HCT116 (cell line): Measurements from ENCODE around the gene MORN4. TPM values are rescaled to one million over a fixed set of nuclear protein-coding genes. Genes with fewer than 3 reads are reported as not detected.

Experiments used
- ATAC-seq: fragments of 200-7000 bp; cut with Tn5 transposase; 2 replicates; pipeline ENCODE4 v1.9.1; 2020; ENCODE audit warnings: mild to moderate bottlenecking, moderate library complexity
- BruUV-seq: library from RNA; stranded (reverse); fragments of 400-500 nt; replicated peaks from 2 replicates; lab custom pipeline; 2021; lab: Mats Ljungman, UMichigan
- CTCF ChIA-PET: fragments of 300-600 bp; sonication (Branson Sonifier 250); formaldehyde crosslinking; loops from one replicate; lab custom pipeline; 2021; ENCODE audit warnings: antibody characterized with exemption; lab: Charles Lee
- POLR2A ChIA-PET: fragments of 300-600, 350-600 bp; sonication (Branson Sonifier 250); formaldehyde crosslinking; loops from one replicate; lab custom pipeline; 2021; ENCODE audit warnings: antibody characterized with exemption; lab: Charles Lee
- RAD21 ChIA-PET, 2 experiments: fragments of 300-600 bp; sonication (Branson Sonifier 250); formaldehyde crosslinking; loops; one replicate each; lab custom pipeline; 2023; ENCODE audit warnings: low total read pairs in 2 of 2; ENCODE audit not compliant: uncharacterized antibody in 2 of 2, unreplicated experiment in 2 of 2, low non-redundant PET in 1 of 2; lab: Charles Lee
- DNase-seq: peaks from one replicate; pipeline ENCODE4 v3.0.0-alpha.2; 2010; ENCODE audit warnings: low read depth, low spot score
- H2AFZ ChIP-seq: fragments of 200-600 bp; shearing (Covaris generic), sonication (generic); 2 replicates; pipeline ENCODE4 v1.6.1; 2017; ENCODE audit warnings: low read depth, mixed run types, mixed read lengths, antibody characterized with exemption, low read length; ENCODE audit not compliant: poor library complexity, severe bottlenecking
- H3K27ac ChIP-seq: 2 replicates; pipeline ENCODE4 v1.5.1; 2012; ENCODE audit warnings: low read depth, low read length
- H3K27me3 ChIP-seq: fragments of 200-600 bp; sonication (generic); 2 replicates; pipeline ENCODE4 v1.6.1; 2016; ENCODE audit warnings: mixed run types, low read length, mixed read lengths; ENCODE audit not compliant: insufficient read depth
- H3K36me3 ChIP-seq, 2 experiments: fragments of 200-500 bp in 1 of 2; fragments of 200-600 bp in 1 of 2; sonication (Bioruptor generic) in 1 of 2; sonication (generic) in 1 of 2; 2 replicates each; pipeline versions ENCODE4 v1.5.1 to v1.6.1; 2014 to 2016; ENCODE audit warnings: low read length in 2 of 2, inconsistent platforms in 1 of 2, mixed read lengths in 1 of 2, mixed run types in 1 of 2; ENCODE audit not compliant: insufficient read depth in 2 of 2, control insufficient read depth in 1 of 2
- H3K4me1 ChIP-seq, 2 experiments: fragments of 200-600 bp in 1 of 2; sonication (generic) in 1 of 2; 2 replicates each; pipeline versions ENCODE4 v1.5.1 to v1.6.1; 2012 to 2017; ENCODE audit warnings: low read length in 2 of 2, inconsistent platforms in 1 of 2, mild to moderate bottlenecking in 1 of 2, mixed read lengths in 1 of 2, mixed run types in 1 of 2, moderate library complexity in 1 of 2; ENCODE audit not compliant: insufficient read depth in 2 of 2, control insufficient read depth in 1 of 2
- H3K4me2 ChIP-seq: fragments of 200-600 bp; sonication (generic); 2 replicates; pipeline ENCODE4 v1.6.1; 2017; ENCODE audit warnings: mixed run types, low read length, mixed read lengths
- H3K4me3 ChIP-seq, 2 experiments: fragments of 200-600 bp in 1 of 2; sonication (generic) in 1 of 2; replicated peaks in 1 of 2; 2 replicates each; pipeline ENCODE4 v1.5.1; 2011 to 2016; ENCODE audit warnings: low read length in 2 of 2, control low read depth in 1 of 2, low read depth in 1 of 2, mild to moderate bottlenecking in 1 of 2, mixed read lengths in 1 of 2, mixed run types in 1 of 2
- H3K79me2 ChIP-seq: fragments of 200-600 bp; sonication (generic); 2 replicates; pipeline ENCODE4 v1.6.1; 2017; ENCODE audit warnings: mild to moderate bottlenecking, mixed run types, low read length, moderate library complexity, mixed read lengths; ENCODE audit not compliant: insufficient read depth
- H3K9ac ChIP-seq: fragments of 200-600 bp; sonication (generic); 2 replicates; pipeline ENCODE4 v1.6.1; 2016; ENCODE audit warnings: low read length, mixed read lengths
- H3K9me2 ChIP-seq: fragments of 200-600 bp; sonication (generic), shearing (Covaris generic); 2 replicates; pipeline ENCODE4 v1.6.1; 2017; ENCODE audit warnings: mixed run types, mild to moderate bottlenecking, moderate library complexity; ENCODE audit not compliant: insufficient read depth
- H3K9me3 ChIP-seq, 2 experiments: fragments of 200-500 bp in 1 of 2; fragments of 200-600 bp in 1 of 2; sonication (Bioruptor generic) in 1 of 2; sonication (generic) in 1 of 2; 2 replicates each; pipeline ENCODE4 v1.6.1; 2014 to 2017; ENCODE audit warnings: low read length in 2 of 2, mixed read lengths in 2 of 2, inconsistent platforms in 1 of 2, low read depth in 1 of 2, mild to moderate bottlenecking in 1 of 2, mixed run types in 1 of 2, moderate library complexity in 1 of 2; ENCODE audit not compliant: control insufficient read depth in 1 of 2, insufficient read depth in 1 of 2
- H4K20me1 ChIP-seq: fragments of 200-600 bp; sonication (generic), shearing (Covaris generic); 2 replicates; pipeline ENCODE4 v1.6.1; 2017; ENCODE audit warnings: mixed run types, mild to moderate bottlenecking, moderate library complexity; ENCODE audit not compliant: insufficient read depth
- CEBPB ChIP-seq: IDR thresholded peaks from 2 replicates; pipeline ENCODE4 v1.6.1; 2012; ENCODE audit warnings: low read depth
- CTCF ChIP-seq, 3 experiments: fragments of 200-600 bp in 1 of 3; sonication (generic) in 1 of 3; IDR thresholded peaks in 2 of 3; conservative IDR thresholded peaks in 1 of 3; 2 replicates each; pipeline ENCODE4 v1.5.1; 2012 to 2017; ENCODE audit warnings: low read depth in 2 of 3, low read length in 2 of 3, antibody characterized with exemption in 1 of 3, borderline replicate concordance in 1 of 3, control low read depth in 1 of 3, mild to moderate bottlenecking in 1 of 3, mixed read lengths in 1 of 3, mixed run types in 1 of 3, moderate library complexity in 1 of 3; ENCODE audit not compliant: insufficient read depth in 1 of 3
- EZH2phosphoT487 ChIP-seq: fragments of 200-600 bp; IDR thresholded peaks from 2 replicates; pipeline ENCODE4 v1.6.1; 2018; ENCODE audit warnings: antibody characterized with exemption, borderline replicate concordance
- MAX ChIP-seq: IDR thresholded peaks from 2 replicates; pipeline ENCODE4 v1.6.1; 2012
- POLR2A ChIP-seq: IDR thresholded peaks from 2 replicates; pipeline ENCODE4 v1.7.0; 2011; ENCODE audit warnings: borderline replicate concordance; ENCODE audit not compliant: insufficient read depth, insufficient read length; ENCODE audit errors: extremely low read depth
- TCF7L2 ChIP-seq: IDR thresholded peaks from 2 replicates; pipeline ENCODE4 v1.7.0; 2011; ENCODE audit warnings: borderline replicate concordance, inconsistent platforms; ENCODE audit not compliant: insufficient read depth, insufficient read length; ENCODE audit errors: extremely low read depth
- ZNF274 ChIP-seq: fragments of 200-500 bp; sonication (Bioruptor generic); IDR thresholded peaks from 2 replicates; pipeline ENCODE4 v1.6.1; 2014; ENCODE audit warnings: mild to moderate bottlenecking, low read depth, low read length, inconsistent platforms
- intact Hi-C: fragments of 100-400 bp; cut with micrococcal nuclease; formaldehyde crosslinking; loops from 2 replicates; pipeline ENCODE4 v1.10.0; 2022
- total RNA-seq: library from RNA; stranded (reverse); gene quantifications from one replicate; pipeline ENCODE4 v1.2.1, GENCODE V29; 2021; ENCODE audit not compliant: unreplicated experiment
- TF ChIP-seq, protein P1 (sequence below): IDR thresholded peaks from 2 replicates; pipeline ENCODE4 v1.6.1; 2011; ENCODE audit warnings: mild to moderate bottlenecking, low read length, moderate library complexity; ENCODE audit not compliant: insufficient replicate concordance; ENCODE audit errors: extremely low read depth

The MORN4 gene
- total RNA-seq, 1 experiment from 2014 or later = 8.0 TPM

DNA sequence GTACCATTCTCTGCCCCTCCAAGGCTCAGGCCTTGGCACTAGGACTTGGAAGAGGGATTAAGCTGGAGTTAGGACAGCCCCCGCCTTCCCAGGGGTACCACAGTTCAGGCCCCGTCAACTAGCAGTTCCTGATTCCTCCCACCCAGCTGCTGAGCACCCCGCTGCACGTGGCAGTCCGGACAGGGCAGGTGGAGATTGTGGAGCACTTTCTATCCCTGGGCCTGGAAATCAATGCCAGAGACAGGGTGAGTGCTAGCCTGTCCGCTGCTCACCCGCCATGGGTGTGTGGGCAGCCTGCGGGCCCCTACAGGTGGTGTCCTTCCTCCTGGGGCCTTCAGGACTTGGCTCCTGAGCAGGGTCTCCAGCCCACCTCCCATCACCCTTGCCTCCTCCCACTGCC is 51.1 kb downstream of the MORN4 start:
- POLR2A ChIA-PET = no interaction called here

GRCh38 chr10:97580421-97581367 is 52.6 kb downstream of the MORN4 start:
- H3K9ac ChIP-seq = no peak overlapping the region
- no TSS peak for BruUV-seq
- H4K20me1 ChIP-seq = no peaks in the 10 kb centered on the region
- H3K4me2 ChIP-seq = no peak overlapping the region
- ATAC-seq (no peak), DNase-seq (no peak)
- H2AFZ ChIP-seq = no peak overlapping the region
- H3K27ac ChIP-seq = no peak overlapping the region
- no peak overlapping the region for H3K4me3 ChIP-seq
- H3K9me2 ChIP-seq = no peaks in the 10 kb centered on the region
- peaks cover 19 to 27% of the 10 kb centered on the region in 2 experiments for H3K4me1 ChIP-seq
- no peaks in the 10 kb centered on the region for H3K79me2 ChIP-seq
- H3K27me3 ChIP-seq = no peaks in the 10 kb centered on the region
- H3K36me3 ChIP-seq = no peaks in the 10 kb centered on the region
- POLR2A ChIA-PET = no interaction called here
- RAD21 ChIA-PET = no interaction called here
- CTCF ChIA-PET = interaction anchor here (2.5 kb wide), 1 partner anchor 9 kb away, joined by 11 read pairs; the partner anchor contains the start of gene ANKRD2
- no peaks in the 10 kb centered on the region for H3K9me3 ChIP-seq
- intact Hi-C loops = no loop called here
- no peak for TF ChIP-seq MAX
- TF ChIP-seq CEBPB = no peak
- TF ChIP-seq ZNF274 = no peak
- TF ChIP-seq CTCF (IDR thresholded peaks at IDR 0.05 in 2 of 3, conservative IDR thresholded peaks at IDR 0.05 in 1 of 3; ENCODE audit: borderline replicate concordance in 1 of 3, insufficient read depth in 1 of 3, low read depth in 2 of 3, low read length in 2 of 3) = no peak
- TF ChIP-seq TCF7L2 = no peak
- TF ChIP-seq, protein P1, sequence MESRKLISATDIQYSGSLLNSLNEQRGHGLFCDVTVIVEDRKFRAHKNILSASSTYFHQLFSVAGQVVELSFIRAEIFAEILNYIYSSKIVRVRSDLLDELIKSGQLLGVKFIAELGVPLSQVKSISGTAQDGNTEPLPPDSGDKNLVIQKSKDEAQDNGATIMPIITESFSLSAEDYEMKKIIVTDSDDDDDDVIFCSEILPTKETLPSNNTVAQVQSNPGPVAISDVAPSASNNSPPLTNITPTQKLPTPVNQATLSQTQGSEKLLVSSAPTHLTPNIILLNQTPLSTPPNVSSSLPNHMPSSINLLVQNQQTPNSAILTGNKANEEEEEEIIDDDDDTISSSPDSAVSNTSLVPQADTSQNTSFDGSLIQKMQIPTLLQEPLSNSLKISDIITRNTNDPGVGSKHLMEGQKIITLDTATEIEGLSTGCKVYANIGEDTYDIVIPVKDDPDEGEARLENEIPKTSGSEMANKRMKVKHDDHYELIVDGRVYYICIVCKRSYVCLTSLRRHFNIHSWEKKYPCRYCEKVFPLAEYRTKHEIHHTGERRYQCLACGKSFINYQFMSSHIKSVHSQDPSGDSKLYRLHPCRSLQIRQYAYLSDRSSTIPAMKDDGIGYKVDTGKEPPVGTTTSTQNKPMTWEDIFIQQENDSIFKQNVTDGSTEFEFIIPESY = no peak
- no peak for TF ChIP-seq EZH2phosphoT487

More for the DNA sequence above, 51.1 kb downstream of the MORN4 start:
- Histone ChIP-seq H4K20me1 (no peaks in the 10 kb centered on the region), H3K79me2 (no peaks in the 10 kb centered on the region), H3K9ac (no peak overlapping the region), H3K4me2 (no peak overlapping the region), H2AFZ (no peak overlapping the region), H3K27ac (no peak overlapping the region), H3K36me3 (no peaks in the 10 kb centered on the region), H3K9me3 (no peaks in the 10 kb centered on the region), H3K4me3 (no peak overlapping the region), H3K9me2 (no peaks in the 10 kb centered on the region), H3K4me1 (peaks cover 13 to 21% of the 10 kb centered on the region in 2 experiments), H3K27me3 (no peaks in the 10 kb centered on the region)
- no peak for TF ChIP-seq POLR2A
- intact Hi-C loops = no loop called here
- ChIA-PET CTCF (interaction anchor here (2.5 kb wide), 1 partner anchor 10 kb away, joined by 11 read pairs; the partner anchor contains the start of gene ANKRD2), RAD21 (no interaction called here)
- ATAC-seq (no peak), DNase-seq (no peak)
- BruUV-seq = no TSS peak
